DMS53 treated with DMSO at 0.1 percent for 48 hours (cell line): ENCODE data around the gene ARL11.

Experiments used
- DNase-seq: peaks from one replicate; lab custom pipeline; 2025; ENCODE audit not compliant: unreplicated experiment; lab: John Stamatoyannopoulos, UW

The ARL11 gene

GRCh38 chr13:49646688-49647087 lies 18.4 kb downstream of the ARL11 start:
- no peak for DNase-seq

GRCh38 chr13:49649244-49649962 lies 21.1 kb downstream of the ARL11 start:
- DNase-seq: no peak

- no peak for DNase-seq
These were observed 21.6 kb downstream of the ARL11 start for GRCh38 chr13:49649963-49650312.

GRCh38 chr13:49651570-49652354 lies 23.5 kb downstream of the ARL11 start:
- DNase-seq: no peak

- DNase-seq: peak; percentile 25
These were observed 24.3 kb downstream of the ARL11 start for GRCh38 chr13:49652355-49653305.

- no peak for DNase-seq
These were observed 25.2 kb downstream of the ARL11 start for GRCh38 chr13:49653478-49653877.

- no peak for DNase-seq
These were observed 25.7 kb downstream of the ARL11 start for GRCh38 chr13:49654011-49654410.

- DNase-seq: no peak
These were observed 27.6 kb downstream of the ARL11 start for GRCh38 chr13:49655906-49656305.

GRCh38 chr13:49657241-49657641 lies 28.9 kb downstream of the ARL11 start:
- DNase-seq: no peak

GRCh38 chr13:49664606-49665005 lies 36.3 kb downstream of the ARL11 start:
- DNase-seq: no peak

- no peak for DNase-seq
These were observed 39.5 kb downstream of the ARL11 start for GRCh38 chr13:49667773-49668172.

GRCh38 chr13:49669735-49670309 lies 41.5 kb downstream of the ARL11 start:
- DNase-seq: peak; percentile 64

GRCh38 chr13:49670828-49671227 lies 42.5 kb downstream of the ARL11 start:
- no peak for DNase-seq

GRCh38 chr13:49676581-49677298 lies 48.4 kb downstream of the ARL11 start:
- no peak for DNase-seq

- no peak for DNase-seq
These were observed 50.0 kb downstream of the ARL11 start for GRCh38 chr13:49678191-49678914.

GRCh38 chr13:49679246-49679645 lies 50.9 kb downstream of the ARL11 start:
- no peak for DNase-seq

GRCh38 chr13:49681842-49682435 lies 53.6 kb downstream of the ARL11 start:
- no peak for DNase-seq
